ENCODE data around the gene GPR55.

Gene GPR55

GRCh38 chr2:230874456-230874855 lies 50.6 kb downstream of the GPR55 start:
- Histone ChIP-seq H3K4me2 (peak overlapping the region; percentile 99; the same call in 1 of the 2 replicates), H3K36me3 (ENCODE audit: insufficient read depth) (peaks cover 13% of the 10 kb centered on the region; the same call in 1 of the 2 replicates), H3K4me1 (ENCODE audit: low read depth, poor library complexity, severe bottlenecking) (peaks cover 70% of the 10 kb centered on the region), H3K9ac (no peak overlapping the region), H4K20me1 (ENCODE audit: insufficient read depth) (no peaks in the 10 kb centered on the region), H3K27me3 (ENCODE audit: insufficient read depth, low read depth) (no peaks in the 10 kb centered on the region), H2AFZ (ENCODE audit: low read depth) (no peak overlapping the region), H3K79me2 (ENCODE audit: insufficient read depth, low read depth) (peaks cover 55% of the 10 kb centered on the region), H3K27ac (no peak overlapping the region), H3K4me3 (IDR thresholded peaks at IDR 0.05; ENCODE audit: insufficient read depth, low read depth, low read length) (no peak overlapping the region)
- TF ChIP-seq CTCF (conservative IDR thresholded peaks at IDR 0.05; ENCODE audit: low read depth, low read length) = no peak

- Histone ChIP-seq H3K27ac (peak overlapping the region; percentile 87), H3K79me2 (ENCODE audit: insufficient read depth, low read depth) (peaks cover 61% of the 10 kb centered on the region), H3K27me3 (ENCODE audit: insufficient read depth, low read depth) (no peaks in the 10 kb centered on the region), H4K20me1 (ENCODE audit: insufficient read depth) (no peaks in the 10 kb centered on the region), H3K36me3 (ENCODE audit: insufficient read depth) (peaks cover 12% of the 10 kb centered on the region; the same call in 1 of the 2 replicates), H3K4me3 (IDR thresholded peaks at IDR 0.05; ENCODE audit: insufficient read depth, low read depth, low read length) (peak overlapping the region; percentile 48), H3K4me1 (ENCODE audit: low read depth, poor library complexity, severe bottlenecking) (peaks cover 76% of the 10 kb centered on the region), H2AFZ (ENCODE audit: low read depth) (no peak overlapping the region), H3K9ac (peak overlapping the region; percentile 86; the same call in 1 of the 2 replicates), H3K4me2 (peak overlapping the region; percentile 99)
- no peak for TF ChIP-seq CTCF (conservative IDR thresholded peaks at IDR 0.05; ENCODE audit: low read depth, low read length)
These were observed 51.2 kb downstream of the GPR55 start for GRCh38 chr2:230873661-230874401.

- Histone ChIP-seq H2AFZ (ENCODE audit: low read depth) (no peak overlapping the region), H3K9ac (peak overlapping the region; percentile 86; the same call in 1 of the 2 replicates), H3K4me1 (ENCODE audit: low read depth, poor library complexity, severe bottlenecking) (peaks cover 83% of the 10 kb centered on the region), H3K36me3 (ENCODE audit: insufficient read depth) (peaks cover 12% of the 10 kb centered on the region; the same call in 1 of the 2 replicates), H3K27ac (peak overlapping the region; percentile 87), H3K27me3 (ENCODE audit: insufficient read depth, low read depth) (no peaks in the 10 kb centered on the region), H4K20me1 (ENCODE audit: insufficient read depth) (no peaks in the 10 kb centered on the region), H3K79me2 (ENCODE audit: insufficient read depth, low read depth) (peaks cover 68% of the 10 kb centered on the region), H3K4me2 (peak overlapping the region; percentile 99), H3K4me3 (IDR thresholded peaks at IDR 0.05; ENCODE audit: insufficient read depth, low read depth, low read length) (peak overlapping the region; percentile 48)
- TF ChIP-seq CTCF (conservative IDR thresholded peaks at IDR 0.05; ENCODE audit: low read depth, low read length) = no peak
These were observed 51.9 kb downstream of the GPR55 start for GRCh38 chr2:230872968-230873660.

GRCh38 chr2:230872151-230872967 lies 52.7 kb downstream of the GPR55 start:
- H3K4me1 ChIP-seq (ENCODE audit: low read depth, poor library complexity, severe bottlenecking) = peaks cover 89% of the 10 kb centered on the region
- peak overlapping the region; percentile 86; the same call in 1 of the 2 replicates for H3K9ac ChIP-seq
- H3K79me2 ChIP-seq (ENCODE audit: insufficient read depth, low read depth) = peaks cover 74% of the 10 kb centered on the region
- H3K4me3 ChIP-seq (IDR thresholded peaks at IDR 0.05; ENCODE audit: insufficient read depth, low read depth, low read length) = peak overlapping the region; percentile 48
- TF ChIP-seq CTCF (conservative IDR thresholded peaks at IDR 0.05; ENCODE audit: low read depth, low read length) = no peak
- H4K20me1 ChIP-seq (ENCODE audit: insufficient read depth) = no peaks in the 10 kb centered on the region
- H3K4me2 ChIP-seq = peak overlapping the region; percentile 99
- no peaks in the 10 kb centered on the region for H3K27me3 ChIP-seq (ENCODE audit: insufficient read depth, low read depth)
- H2AFZ ChIP-seq (ENCODE audit: low read depth) = no peak overlapping the region
- H3K36me3 ChIP-seq (ENCODE audit: insufficient read depth) = peaks cover 9% of the 10 kb centered on the region; the same call in 1 of the 2 replicates
- peak overlapping the region; percentile 87 for H3K27ac ChIP-seq

Measured in KMS-11 (cell line).